Brain microvascular endothelial cell (primary cell): ENCODE measurements around the gene CRYGC.
"Not testable (repeated sequence)": the region's sequence is repeated elsewhere in the genome, so short reads cannot be mapped to it uniquely, and the experiment has no call there.

Experiments used
- DNase-seq: peaks from one replicate; pipeline ENCODE4 v3.0.0-alpha.2; 2020
- H3K27ac ChIP-seq: fragments of 250-450 bp; sonication (Bioruptor Pico); 2 replicates; pipeline ENCODE4 v1.5.1; 2020; ENCODE audit warnings: mild to moderate bottlenecking, moderate library complexity
- H3K27me3 ChIP-seq: fragments of 250-450 bp; sonication (Bioruptor Pico); replicated peaks from 2 replicates; pipeline ENCODE4 v1.5.1; 2020; ENCODE audit warnings: mild to moderate bottlenecking
- H3K36me3 ChIP-seq: fragments of 250-450 bp; sonication (Bioruptor Pico); replicated peaks from 2 replicates; pipeline ENCODE4 v1.5.1; 2020; ENCODE audit warnings: mild to moderate bottlenecking
- H3K4me3 ChIP-seq: 2 replicates; pipeline ENCODE4 v1.5.1; 2011; ENCODE audit warnings: low read depth, mild to moderate bottlenecking, control low read depth, low read length, moderate library complexity
- CTCF ChIP-seq: IDR thresholded peaks from 2 replicates; pipeline ENCODE4 v1.5.1; 2011; ENCODE audit warnings: low read depth, mild to moderate bottlenecking, moderate library complexity, low read length, control low read depth, inconsistent platforms; ENCODE audit errors: missing control alignments
- in situ Hi-C: cut with HindIII; loops from 2 replicates; pipeline ENCODE4 v1.10.0; 2017; ENCODE audit warnings: low sequenced_read_pairs, low pct_ligation_motif_present

The CRYGC gene

GRCh38 chr2:208103616-208104015 is 26.0 kb downstream of the CRYGC start:
- H3K36me3 ChIP-seq = no peaks in the 10 kb centered on the region
- no peak for TF ChIP-seq CTCF
- in situ Hi-C loops = no loop called here
- H3K27ac ChIP-seq = no peak overlapping the region
- H3K27me3 ChIP-seq = no peaks in the 10 kb centered on the region
- no peak for DNase-seq
- H3K4me3 ChIP-seq = no peak overlapping the region

- no peaks in the 10 kb centered on the region for H3K36me3 ChIP-seq
- H3K27ac ChIP-seq = no peak overlapping the region
- no peaks in the 10 kb centered on the region for H3K27me3 ChIP-seq
- no peak overlapping the region for H3K4me3 ChIP-seq
- in situ Hi-C loops = no loop called here
- peak; percentile 39 for TF ChIP-seq CTCF
- DNase-seq = peak; percentile 12
Observed at GRCh38 chr2:208101716-208102631, 27.7 kb downstream of the CRYGC start.

GRCh38 chr2:208099682-208100470 is 29.8 kb downstream of the CRYGC start:
- in situ Hi-C loops = no loop called here
- H3K27ac ChIP-seq = no peak overlapping the region
- H3K27me3 ChIP-seq = no peaks in the 10 kb centered on the region
- no peaks in the 10 kb centered on the region for H3K36me3 ChIP-seq
- DNase-seq = no peak
- TF ChIP-seq CTCF = no peak
- H3K4me3 ChIP-seq = no peak overlapping the region

- H3K4me3 ChIP-seq, DNase-seq, H3K27ac ChIP-seq, H3K27me3 ChIP-seq, in situ Hi-C loops, H3K36me3 ChIP-seq: not testable (repeated sequence)
Observed at GRCh38 chr2:208098701-208099100, 30.9 kb downstream of the CRYGC start.

GRCh38 chr2:208098267-208098666 is 31.4 kb downstream of the CRYGC start:
- DNase-seq = no peak
- in situ Hi-C loops = no loop called here
- TF ChIP-seq CTCF = no peak
- no peaks in the 10 kb centered on the region for H3K27me3 ChIP-seq
- no peak overlapping the region for H3K4me3 ChIP-seq
- H3K27ac ChIP-seq = no peak overlapping the region
- no peaks in the 10 kb centered on the region for H3K36me3 ChIP-seq

- Histone ChIP-seq H3K27me3 (no peaks in the 10 kb centered on the region), H3K36me3 (no peaks in the 10 kb centered on the region), H3K4me3 (no peak overlapping the region), H3K27ac (no peak overlapping the region)
- in situ Hi-C loops = no loop called here
- DNase-seq = peak; percentile 64
- no peak for TF ChIP-seq CTCF
Observed at GRCh38 chr2:208097801-208098200, 31.8 kb downstream of the CRYGC start.
